GM12891 (cell line): Measurements from ENCODE around the gene FAM181A.

Source experiments
- POLR2A ChIP-seq: IDR thresholded peaks from 2 replicates; pipeline ENCODE4 v1.6.1; 2011; ENCODE audit warnings: low read depth, low read length, control low read depth
- POLR2AphosphoS5 ChIP-seq: IDR thresholded peaks from 2 replicates; pipeline ENCODE4 v1.6.1; 2011; ENCODE audit warnings: low read depth, low read length, control low read depth

GRCh38 chr14:93898081-93898611 lies 29.0 kb upstream of the FAM181A start:
- TF ChIP-seq POLR2AphosphoS5 (no peak), POLR2A (no peak)
